DND-41 (cell line): ENCODE measurements around the gene GGTA1.

Experiments used
- EZH2 ChIP-seq: IDR thresholded peaks from 3 replicates; pipeline ENCODE4 v1.6.1; 2012; ENCODE audit warnings: borderline replicate concordance, low read depth, mild to moderate bottlenecking, moderate library complexity, low read length, inconsistent platforms; ENCODE audit not compliant: severe bottlenecking
- TF ChIP-seq, protein P1 (sequence below): IDR thresholded peaks from 2 replicates; pipeline ENCODE4 v1.5.1; 2012; ENCODE audit warnings: borderline replicate concordance, low read length, moderate library complexity, mild to moderate bottlenecking; ENCODE audit not compliant: poor library complexity, severe bottlenecking; ENCODE audit errors: extremely low read depth

DNA sequence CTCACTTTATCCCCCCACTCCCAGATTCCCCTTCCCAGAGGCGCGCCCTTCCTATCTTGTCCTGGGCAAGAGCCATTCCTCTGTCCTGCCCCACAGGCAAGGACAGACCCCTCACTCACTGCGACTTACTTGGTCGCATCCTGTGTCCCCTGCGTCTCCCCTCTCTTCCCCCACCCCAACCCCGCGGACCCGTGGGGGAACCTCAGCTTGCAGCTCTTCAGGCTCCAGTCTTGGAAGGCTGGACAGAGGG, 542 bp downstream of the GGTA1 start:
- TF ChIP-seq, protein P1, sequence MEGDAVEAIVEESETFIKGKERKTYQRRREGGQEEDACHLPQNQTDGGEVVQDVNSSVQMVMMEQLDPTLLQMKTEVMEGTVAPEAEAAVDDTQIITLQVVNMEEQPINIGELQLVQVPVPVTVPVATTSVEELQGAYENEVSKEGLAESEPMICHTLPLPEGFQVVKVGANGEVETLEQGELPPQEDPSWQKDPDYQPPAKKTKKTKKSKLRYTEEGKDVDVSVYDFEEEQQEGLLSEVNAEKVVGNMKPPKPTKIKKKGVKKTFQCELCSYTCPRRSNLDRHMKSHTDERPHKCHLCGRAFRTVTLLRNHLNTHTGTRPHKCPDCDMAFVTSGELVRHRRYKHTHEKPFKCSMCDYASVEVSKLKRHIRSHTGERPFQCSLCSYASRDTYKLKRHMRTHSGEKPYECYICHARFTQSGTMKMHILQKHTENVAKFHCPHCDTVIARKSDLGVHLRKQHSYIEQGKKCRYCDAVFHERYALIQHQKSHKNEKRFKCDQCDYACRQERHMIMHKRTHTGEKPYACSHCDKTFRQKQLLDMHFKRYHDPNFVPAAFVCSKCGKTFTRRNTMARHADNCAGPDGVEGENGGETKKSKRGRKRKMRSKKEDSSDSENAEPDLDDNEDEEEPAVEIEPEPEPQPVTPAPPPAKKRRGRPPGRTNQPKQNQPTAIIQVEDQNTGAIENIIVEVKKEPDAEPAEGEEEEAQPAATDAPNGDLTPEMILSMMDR: no peak
- no peak for TF ChIP-seq EZH2
